GM12865 (cell line): ENCODE data around the gene IRF8.

ENCODE experiments used
- DNase-seq: peaks from one replicate; pipeline ENCODE4 v3.0.0; 2010; ENCODE audit warnings: low read depth
- H3K4me3 ChIP-seq: 2 replicates; pipeline ENCODE4 v1.5.1; 2011; ENCODE audit warnings: mild to moderate bottlenecking, low read depth, low read length, control low read depth
- CTCF ChIP-seq: IDR thresholded peaks from 2 replicates; pipeline ENCODE4 v1.5.1; 2011; ENCODE audit warnings: low read length, control low read depth, low read depth, inconsistent platforms; ENCODE audit not compliant: insufficient read depth; ENCODE audit errors: missing control alignments

Gene IRF8

GRCh38 chr16:85958731-85959130 lies 59.8 kb downstream of the IRF8 start:
- no peak overlapping the region for H3K4me3 ChIP-seq
- DNase-seq = no peak
- TF ChIP-seq CTCF = no peak

- no peak for DNase-seq
- TF ChIP-seq CTCF = no peak
- no peak overlapping the region for H3K4me3 ChIP-seq
These were observed 60.7 kb downstream of the IRF8 start for GRCh38 chr16:85959686-85960085.

- H3K4me3 ChIP-seq = no peak overlapping the region
- no peak for TF ChIP-seq CTCF
- no peak for DNase-seq
These were observed 61.6 kb downstream of the IRF8 start for GRCh38 chr16:85960486-85961046.

GRCh38 chr16:85961988-85962915 lies 63.3 kb downstream of the IRF8 start:
- no peak for DNase-seq
- TF ChIP-seq CTCF = no peak
- no peak overlapping the region for H3K4me3 ChIP-seq

- no peak for DNase-seq
These were observed 64.9 kb downstream of the IRF8 start for GRCh38 chr16:85963753-85964285.

GRCh38 chr16:85965125-85965524 lies 66.2 kb downstream of the IRF8 start:
- TF ChIP-seq CTCF = no peak
- H3K4me3 ChIP-seq = no peak overlapping the region
- no peak for DNase-seq

More at GRCh38 chr16:85963753-85964285, 64.9 kb downstream of the IRF8 start:
- H3K4me3 ChIP-seq = no peak overlapping the region
- no peak for TF ChIP-seq CTCF

- TF ChIP-seq CTCF = no peak
- DNase-seq = no peak
- no peak overlapping the region for H3K4me3 ChIP-seq
These were observed 68.1 kb downstream of the IRF8 start for GRCh38 chr16:85967111-85967510.
